OCI-LY7 (cell line): Measurements from ENCODE around the gene FOXI1. TPM values are rescaled to one million over a fixed set of nuclear protein-coding genes. Genes with fewer than 3 reads are reported as not detected.

ENCODE experiments used
- BruUV-seq: library from RNA; stranded (reverse); fragments of 400-500 nt; replicated peaks from 2 replicates; lab custom pipeline; 2021; lab: Mats Ljungman, UMichigan
- CTCF ChIA-PET: fragments of 300-600 bp; sonication (Branson Sonifier 250); formaldehyde crosslinking; loops from one replicate; lab custom pipeline; 2022; ENCODE audit warnings: antibody characterized with exemption; ENCODE audit not compliant: unreplicated experiment; lab: Charles Lee
- POLR2A ChIA-PET: fragments of 300-600 bp; sonication (Branson Sonifier 250); formaldehyde crosslinking; loops from one replicate; lab custom pipeline; 2022; ENCODE audit warnings: antibody characterized with exemption; lab: Charles Lee
- DNase-seq: peaks from one replicate; pipeline ENCODE4 v3.0.0-alpha.2; 2015; ENCODE audit warnings: low spot score
- H2AFZ ChIP-seq: fragments of 200-600 bp; sonication (generic), shearing (Covaris generic); 2 replicates; pipeline ENCODE4 v1.6.1; 2014; ENCODE audit warnings: mild to moderate bottlenecking, antibody characterized with exemption, low read length, moderate library complexity
- H3K27ac ChIP-seq: fragments of 200-600 bp; sonication (generic); 2 replicates; pipeline ENCODE4 v1.5.1; 2014; ENCODE audit warnings: mixed run types, low read depth, mild to moderate bottlenecking, moderate library complexity, low read length, inconsistent platforms; ENCODE audit not compliant: poor library complexity, severe bottlenecking
- H3K36me3 ChIP-seq: fragments of 200-600 bp; sonication (generic); 2 replicates; pipeline ENCODE4 v1.6.1; 2014; ENCODE audit warnings: mild to moderate bottlenecking, antibody characterized with exemption, low read length, moderate library complexity, mixed read lengths; ENCODE audit not compliant: insufficient read depth
- H3K4me1 ChIP-seq: fragments of 200-600 bp; sonication (generic); 2 replicates; pipeline ENCODE4 v1.5.1; 2014; ENCODE audit warnings: mild to moderate bottlenecking, low read length; ENCODE audit not compliant: insufficient read depth, poor library complexity, severe bottlenecking
- H3K4me2 ChIP-seq: fragments of 200-600 bp; sonication (generic); 2 replicates; pipeline ENCODE4 v1.6.1; 2014; ENCODE audit warnings: mild to moderate bottlenecking, low read length
- H3K4me3 ChIP-seq: fragments of 200-600 bp; sonication (generic); 2 replicates; pipeline ENCODE4 v1.5.1; 2014; ENCODE audit warnings: mild to moderate bottlenecking, low read depth, low read length; ENCODE audit not compliant: poor library complexity, severe bottlenecking
- H3K79me2 ChIP-seq: fragments of 200-600 bp; sonication (generic); 2 replicates; pipeline ENCODE4 v1.6.1; 2016; ENCODE audit warnings: low read depth, mild to moderate bottlenecking, low read length, moderate library complexity, mixed read lengths; ENCODE audit not compliant: insufficient read depth
- H3K9me2 ChIP-seq: fragments of 200-600 bp; sonication (generic); 2 replicates; pipeline ENCODE4 v1.6.1; 2016; ENCODE audit warnings: mild to moderate bottlenecking, low read length, mixed read lengths; ENCODE audit not compliant: insufficient read depth
- H3K9me3 ChIP-seq: fragments of 200-600 bp; sonication (generic); 2 replicates; pipeline ENCODE4 v1.6.1; 2014; ENCODE audit warnings: mild to moderate bottlenecking, mixed run types, low read length, mixed read lengths
- H4K20me1 ChIP-seq: fragments of 200-600 bp; sonication (generic); 2 replicates; pipeline ENCODE4 v1.6.1; 2014; ENCODE audit warnings: mild to moderate bottlenecking, antibody characterized with exemption, low read length, moderate library complexity, mixed read lengths; ENCODE audit not compliant: insufficient read depth
- CTCF ChIP-seq: fragments of 200-600 bp; sonication (generic); conservative IDR thresholded peaks from 2 replicates; pipeline ENCODE4 v1.5.1; 2014; ENCODE audit warnings: mild to moderate bottlenecking, antibody characterized with exemption, low read length, moderate library complexity, mixed read lengths
- EZH2phosphoT487 ChIP-seq: fragments of 200-600 bp; sonication (generic); IDR thresholded peaks from 2 replicates; pipeline ENCODE4 v1.6.1; 2018; ENCODE audit warnings: low read depth, borderline replicate concordance, mild to moderate bottlenecking, mixed run types, antibody characterized with exemption, low read length, moderate library complexity, mixed read lengths
- intact Hi-C: fragments of 100-400 bp; cut with micrococcal nuclease; formaldehyde crosslinking; loops from one replicate; pipeline ENCODE4 v1.10.0; 2022; ENCODE audit not compliant: unreplicated experiment
- total RNA-seq, 2 experiments: library from RNA; depleted of rRNA in 1 of 2; stranded (reverse); fragments of >200 nt in 1 of 2; shearing (Covaris generic) in 1 of 2; gene quantifications; 2 replicates each; pipeline ENCODE4 v1.2.3, GENCODE V29; 2014 to 2022

Gene FOXI1
- total RNA-seq, 2 experiments from 2014 or later: not detected

GRCh38 chr5:170111088-170111785, 5.5 kb downstream of the FOXI1 start:
- no peaks in the 10 kb centered on the region for H4K20me1 ChIP-seq
- no peak overlapping the region for H3K4me3 ChIP-seq
- no peaks in the 10 kb centered on the region for H3K79me2 ChIP-seq
- no peak overlapping the region for H2AFZ ChIP-seq
- H3K4me1 ChIP-seq: no peaks in the 10 kb centered on the region
- POLR2A ChIA-PET: no interaction called here
- CTCF ChIA-PET: no interaction called here
- TF ChIP-seq EZH2phosphoT487 (no peak), CTCF (no peak)
- BruUV-seq: no TSS peak
- H3K36me3 ChIP-seq: no peaks in the 10 kb centered on the region
- H3K9me2 ChIP-seq: no peaks in the 10 kb centered on the region
- H3K9me3 ChIP-seq: no peaks in the 10 kb centered on the region
- no peak overlapping the region for H3K27ac ChIP-seq
- no peak overlapping the region for H3K4me2 ChIP-seq
- intact Hi-C loops: no loop called here
- DNase-seq: no peak

- H4K20me1 ChIP-seq: no peaks in the 10 kb centered on the region
- BruUV-seq: no TSS peak
- no peak overlapping the region for H3K27ac ChIP-seq
- no peak overlapping the region for H2AFZ ChIP-seq
- H3K36me3 ChIP-seq: no peaks in the 10 kb centered on the region
- H3K9me3 ChIP-seq: no peaks in the 10 kb centered on the region
- H3K4me2 ChIP-seq: no peak overlapping the region
- no peaks in the 10 kb centered on the region for H3K79me2 ChIP-seq
- ChIA-PET POLR2A (interaction anchor here (0.6 kb wide), 1 partner anchor 78 kb away, joined by 3 read pairs; no protein-coding TSS in a partner anchor), CTCF (no interaction called here)
- DNase-seq: no peak
- intact Hi-C loops: no loop called here
- H3K9me2 ChIP-seq: no peaks in the 10 kb centered on the region
- no peaks in the 10 kb centered on the region for H3K4me1 ChIP-seq
- no peak for TF ChIP-seq EZH2phosphoT487
- TF ChIP-seq CTCF: no peak
- no peak overlapping the region for H3K4me3 ChIP-seq
Observed at GRCh38 chr5:170112876-170113521, 7.3 kb downstream of the FOXI1 start.

- H3K4me3 ChIP-seq: no peak overlapping the region
- BruUV-seq: no TSS peak
Observed at GRCh38 chr5:170113522-170113900, 7.8 kb downstream of the FOXI1 start.

More at GRCh38 chr5:170113522-170113900, 7.8 kb downstream of the FOXI1 start:
- no peaks in the 10 kb centered on the region for H3K79me2 ChIP-seq
- no peak overlapping the region for H3K27ac ChIP-seq
- no peak overlapping the region for H3K4me2 ChIP-seq
- no peaks in the 10 kb centered on the region for H3K9me3 ChIP-seq
- POLR2A ChIA-PET: interaction anchor here (0.6 kb wide), 1 partner anchor 77 kb away, joined by 3 read pairs; no protein-coding TSS in a partner anchor
- H3K9me2 ChIP-seq: no peaks in the 10 kb centered on the region
- H2AFZ ChIP-seq: no peak overlapping the region
- no peaks in the 10 kb centered on the region for H4K20me1 ChIP-seq
- H3K36me3 ChIP-seq: no peaks in the 10 kb centered on the region
- no peaks in the 10 kb centered on the region for H3K4me1 ChIP-seq
- intact Hi-C loops: no loop called here
- no peak for DNase-seq
- TF ChIP-seq EZH2phosphoT487 (no peak), CTCF (no peak)
- CTCF ChIA-PET: no interaction called here
